IPS-15b (cell line): Measurements from ENCODE around the gene FCHO2.

Experiments used
- H3K27me3 ChIP-seq: one replicate; pipeline ENCODE4 v1.6.1; 2013; ENCODE audit warnings: low read length; ENCODE audit not compliant: control insufficient read depth, insufficient read depth
- H3K36me3 ChIP-seq: one replicate; pipeline ENCODE4 v1.6.1; 2013; ENCODE audit warnings: low read length; ENCODE audit not compliant: control insufficient read depth, insufficient read depth
- H3K4me1 ChIP-seq: one replicate; pipeline ENCODE4 v1.6.1; 2013; ENCODE audit warnings: mild to moderate bottlenecking, low read length; ENCODE audit not compliant: control insufficient read depth, insufficient read depth
- H3K4me3 ChIP-seq: one replicate; pipeline ENCODE4 v1.5.1; 2013; ENCODE audit warnings: low read depth, low read length
- H3K9ac ChIP-seq: one replicate; pipeline ENCODE4 v1.6.1; 2013; ENCODE audit warnings: low read depth, mild to moderate bottlenecking, low read length
- H3K9me3 ChIP-seq: one replicate; pipeline ENCODE4 v1.6.1; 2013; ENCODE audit warnings: mild to moderate bottlenecking, low read length; ENCODE audit not compliant: control insufficient read depth, insufficient read depth

The FCHO2 gene

GRCh38 chr5:72936893-72937292 is 18.9 kb upstream of the FCHO2 start:
- no peak overlapping the region for H3K9ac ChIP-seq
- no peaks in the 10 kb centered on the region for H3K27me3 ChIP-seq
- no peaks in the 10 kb centered on the region for H3K4me1 ChIP-seq
- H3K9me3 ChIP-seq, result no peaks in the 10 kb centered on the region
- no peaks in the 10 kb centered on the region for H3K36me3 ChIP-seq
- H3K4me3 ChIP-seq, result no peak overlapping the region

DNA sequence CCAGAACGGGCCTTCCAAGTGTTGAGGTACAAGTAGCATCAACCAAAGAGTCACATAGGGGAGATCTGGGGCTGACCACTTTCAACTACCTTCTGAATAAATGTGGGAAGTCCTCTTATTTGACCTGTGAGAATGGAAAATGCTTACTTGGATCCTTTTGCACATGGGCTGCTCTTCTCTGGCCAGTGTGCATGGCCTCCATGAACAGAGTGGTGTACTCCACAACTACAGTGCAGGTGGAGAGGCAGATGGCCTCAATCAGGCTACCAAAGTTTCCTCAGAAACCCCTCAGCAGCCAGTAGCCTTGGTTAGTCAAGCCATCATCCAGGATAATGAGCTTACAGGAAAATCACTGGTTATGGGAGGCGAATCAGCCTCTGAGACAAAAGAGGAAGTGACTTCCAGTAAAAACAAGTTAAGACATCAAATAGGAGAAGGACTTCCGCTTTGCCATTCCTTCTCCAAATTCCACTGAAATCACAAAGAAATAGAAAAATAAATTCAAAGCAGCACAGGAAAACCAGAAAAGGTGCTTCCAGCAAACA is 18.3 kb upstream of the FCHO2 start:
- no peaks in the 10 kb centered on the region for H3K9me3 ChIP-seq

DNA sequence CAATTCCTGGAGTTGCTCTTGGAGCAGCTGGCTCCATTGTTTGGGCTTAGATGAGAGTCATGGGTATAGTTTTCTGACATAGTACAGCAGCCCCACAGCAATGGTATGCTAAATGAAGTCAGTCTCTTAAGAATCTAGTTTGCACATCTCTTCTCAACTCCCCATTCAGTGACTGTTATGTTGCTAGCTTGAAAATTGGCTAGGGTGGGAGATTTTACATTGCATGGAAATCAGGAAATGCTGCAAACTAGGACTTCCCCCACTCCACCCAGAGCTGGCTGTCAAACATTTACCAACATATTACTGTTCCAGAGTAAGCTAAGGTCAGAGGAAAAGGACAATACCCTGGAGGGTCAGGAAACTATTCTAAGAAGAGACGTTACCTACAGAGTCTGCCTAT is 17.6 kb upstream of the FCHO2 start:
- Histone ChIP-seq H3K36me3 (no peaks in the 10 kb centered on the region), H3K27me3 (no peaks in the 10 kb centered on the region), H3K4me1 (no peaks in the 10 kb centered on the region), H3K4me3 (no peak overlapping the region), H3K9me3 (no peaks in the 10 kb centered on the region), H3K9ac (no peak overlapping the region)

More for the DNA sequence above, 18.3 kb upstream of the FCHO2 start:
- Histone ChIP-seq H3K27me3 (no peaks in the 10 kb centered on the region), H3K4me3 (no peak overlapping the region), H3K4me1 (no peaks in the 10 kb centered on the region), H3K36me3 (no peaks in the 10 kb centered on the region), H3K9ac (no peak overlapping the region)

GRCh38 chr5:72940082-72940481 is 15.8 kb upstream of the FCHO2 start:
- no peak overlapping the region for H3K4me3 ChIP-seq
- H3K27me3 ChIP-seq, result no peaks in the 10 kb centered on the region
- no peak overlapping the region for H3K9ac ChIP-seq
- H3K36me3 ChIP-seq, result no peaks in the 10 kb centered on the region
- no peaks in the 10 kb centered on the region for H3K9me3 ChIP-seq
- H3K4me1 ChIP-seq, result no peaks in the 10 kb centered on the region

GRCh38 chr5:72943307-72943706 is 12.5 kb upstream of the FCHO2 start:
- Histone ChIP-seq H3K9ac (no peak overlapping the region), H3K36me3 (no peaks in the 10 kb centered on the region), H3K27me3 (no peaks in the 10 kb centered on the region), H3K4me1 (no peaks in the 10 kb centered on the region), H3K4me3 (no peak overlapping the region), H3K9me3 (no peaks in the 10 kb centered on the region)

DNA sequence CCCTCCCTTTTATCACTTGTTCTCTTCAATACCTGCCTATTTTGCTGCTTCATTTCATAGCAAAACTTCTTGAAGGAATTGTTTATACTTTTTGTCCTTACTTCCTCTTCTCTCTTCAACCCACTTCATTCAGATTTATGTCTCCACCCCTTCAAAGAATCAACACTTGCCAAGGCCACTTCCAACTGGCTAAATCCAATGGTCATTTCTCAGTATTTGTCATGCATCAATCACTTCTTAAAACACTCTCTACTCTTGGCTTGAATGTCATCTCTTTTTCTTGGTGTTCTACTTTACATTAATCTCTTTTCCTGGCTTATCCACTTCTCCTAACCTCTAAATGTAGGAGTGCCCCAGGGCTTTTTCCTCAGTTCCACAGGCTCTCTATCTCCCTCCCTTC is 8.3 kb upstream of the FCHO2 start:
- Histone ChIP-seq H3K36me3 (no peaks in the 10 kb centered on the region), H3K4me1 (no peaks in the 10 kb centered on the region), H3K9me3 (no peaks in the 10 kb centered on the region), H3K27me3 (no peaks in the 10 kb centered on the region), H3K4me3 (no peak overlapping the region), H3K9ac (no peak overlapping the region)

DNA sequence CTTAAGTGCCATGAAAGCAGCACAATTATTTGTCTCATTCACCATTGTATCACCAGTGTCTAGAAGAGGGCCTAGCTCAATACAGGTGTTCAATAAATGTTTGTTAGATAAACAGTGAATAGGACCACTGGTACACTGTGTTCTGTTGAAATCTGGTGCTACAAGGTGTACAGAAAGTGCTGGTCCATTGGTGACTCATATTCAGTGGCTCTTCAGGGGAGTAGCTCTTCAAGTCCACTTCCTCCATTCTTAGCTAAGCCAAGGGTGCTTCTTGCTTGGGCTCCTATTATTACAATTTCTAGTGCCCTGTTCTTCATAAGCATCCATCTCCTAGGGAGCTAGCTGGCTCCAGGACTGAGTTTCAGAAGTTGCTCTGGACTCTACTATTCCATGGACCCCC is 6.4 kb upstream of the FCHO2 start:
- Histone ChIP-seq H3K4me3 (no peak overlapping the region), H3K36me3 (no peaks in the 10 kb centered on the region), H3K27me3 (no peaks in the 10 kb centered on the region), H3K9me3 (no peaks in the 10 kb centered on the region), H3K9ac (no peak overlapping the region), H3K4me1 (peaks cover 5% of the 10 kb centered on the region)

- no peaks in the 10 kb centered on the region for H3K27me3 ChIP-seq
- H3K4me3 ChIP-seq, result no peak overlapping the region
- H3K9me3 ChIP-seq, result no peaks in the 10 kb centered on the region
- H3K36me3 ChIP-seq, result no peaks in the 10 kb centered on the region
- no peak overlapping the region for H3K9ac ChIP-seq
- H3K4me1 ChIP-seq, result peaks cover 13% of the 10 kb centered on the region
Measured at GRCh38 chr5:72951671-72952468, 4.0 kb upstream of the FCHO2 start.

GRCh38 chr5:72954389-72954788 is 1.5 kb upstream of the FCHO2 start:
- Histone ChIP-seq H3K36me3 (no peaks in the 10 kb centered on the region), H3K4me1 (peaks cover 18% of the 10 kb centered on the region), H3K9me3 (no peaks in the 10 kb centered on the region), H3K4me3 (no peak overlapping the region), H3K27me3 (no peaks in the 10 kb centered on the region), H3K9ac (no peak overlapping the region)

GRCh38 chr5:72955143-72955767 is 586 bp upstream of the FCHO2 start:
- Histone ChIP-seq H3K36me3 (no peaks in the 10 kb centered on the region), H3K9me3 (no peaks in the 10 kb centered on the region), H3K9ac (peak overlapping the region; percentile 79), H3K4me1 (peaks cover 18% of the 10 kb centered on the region), H3K27me3 (no peaks in the 10 kb centered on the region), H3K4me3 (peak overlapping the region; percentile 80)

DNA sequence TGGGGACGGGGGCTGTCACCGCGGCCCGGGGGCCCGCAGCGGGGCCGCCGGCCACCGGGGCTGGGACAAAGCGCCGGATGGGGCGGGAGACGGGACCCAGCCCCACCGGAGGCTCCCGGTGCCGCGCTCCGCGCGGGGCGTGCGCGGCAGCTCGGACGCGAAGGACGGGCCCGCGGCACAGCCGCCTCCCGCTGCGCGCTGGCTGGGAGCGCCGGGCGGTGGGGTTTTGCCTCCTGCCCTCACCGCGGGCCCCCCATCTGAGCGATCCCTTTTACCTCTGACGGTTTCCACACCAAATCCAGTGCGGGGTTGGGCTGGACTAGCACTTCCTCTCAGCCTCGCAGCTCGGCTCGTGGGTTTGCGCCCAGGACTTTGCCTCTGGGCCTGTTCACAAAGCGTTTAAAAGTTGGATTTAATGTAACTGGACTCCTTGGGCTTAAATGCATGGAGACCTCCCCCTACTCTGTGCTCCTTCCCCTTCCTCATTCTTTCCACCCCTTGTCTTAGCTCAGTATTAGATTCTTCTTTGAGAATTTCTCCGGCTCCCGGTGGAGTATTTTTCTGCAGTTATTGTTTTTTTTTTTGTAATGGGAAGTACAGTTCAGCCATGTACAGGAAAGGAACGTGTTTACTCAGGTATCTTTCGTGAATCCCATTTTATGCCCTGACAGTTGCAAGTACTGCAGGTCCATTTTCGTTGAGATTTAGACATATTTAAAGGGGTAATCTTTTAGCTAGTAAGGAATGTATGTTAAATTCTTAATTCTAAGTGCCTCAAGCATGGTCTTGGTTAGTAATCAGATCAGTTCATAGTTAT is 691 bp downstream of the FCHO2 start:
- Histone ChIP-seq H3K9me3 (no peaks in the 10 kb centered on the region), H3K27me3 (no peaks in the 10 kb centered on the region), H3K4me1 (peaks cover 18% of the 10 kb centered on the region), H3K36me3 (no peaks in the 10 kb centered on the region), H3K9ac (peak overlapping the region; percentile 85), H3K4me3 (peak overlapping the region; percentile 85)
